ENCODE results near the gene ROBO1.
A peak's percentile ranks its signal among the peaks of the same experiment; 100 is the strongest.
"Not testable (repeated sequence)": the region's sequence is repeated elsewhere in the genome, so short reads cannot be mapped to it uniquely, and the experiment has no call there.

The ROBO1 gene

GRCh38 chr3:79767905-79768267 is at the start of gene ROBO1:
TSS of gene ROBO1 (minus strand) at chr3:79767998.
- DNase-seq (ENCODE audit: low spot score): peak; percentile 1

GRCh38 chr3:79817224-79817623 is 49.4 kb upstream of the ROBO1 start:
- DNase-seq (ENCODE audit: low spot score): no peak

- DNase-seq (ENCODE audit: low spot score): no peak
Measured at GRCh38 chr3:79815478-79815877, 47.7 kb upstream of the ROBO1 start.

- DNase-seq (ENCODE audit: low spot score): no peak
Measured at GRCh38 chr3:79810581-79810980, 42.8 kb upstream of the ROBO1 start.

GRCh38 chr3:79810092-79810491 is 42.3 kb upstream of the ROBO1 start:
- DNase-seq (ENCODE audit: low spot score): no peak

GRCh38 chr3:79809106-79809505 is 41.3 kb upstream of the ROBO1 start:
- DNase-seq (ENCODE audit: low spot score): no peak

- DNase-seq (ENCODE audit: low spot score): no peak
Measured at GRCh38 chr3:79808515-79808914, 40.7 kb upstream of the ROBO1 start.

GRCh38 chr3:79790177-79790576 is 22.4 kb upstream of the ROBO1 start:
- not testable (repeated sequence) for DNase-seq (ENCODE audit: low spot score)

- DNase-seq (ENCODE audit: low spot score): no peak
Measured at GRCh38 chr3:79773291-79773690, 5.5 kb upstream of the ROBO1 start.

- no peak for DNase-seq (ENCODE audit: low spot score)
Measured at GRCh38 chr3:79769229-79769628, 1.4 kb upstream of the ROBO1 start.

- no peak for DNase-seq (ENCODE audit: low spot score)
Measured at GRCh38 chr3:79767194-79767904, 449 bp downstream of the ROBO1 start.

GRCh38 chr3:79766496-79767193 is 1.2 kb downstream of the ROBO1 start:
- DNase-seq (ENCODE audit: low spot score): no peak

GRCh38 chr3:79765911-79766310 is 1.9 kb downstream of the ROBO1 start:
- DNase-seq (ENCODE audit: low spot score): no peak

- no peak for DNase-seq (ENCODE audit: low spot score)
Measured at GRCh38 chr3:79761441-79761840, 6.4 kb downstream of the ROBO1 start.

- no peak for DNase-seq (ENCODE audit: low spot score)
Measured at GRCh38 chr3:79751703-79752102, 16.1 kb downstream of the ROBO1 start.

- DNase-seq (ENCODE audit: low spot score): no peak
Measured at GRCh38 chr3:79737530-79737929, 30.3 kb downstream of the ROBO1 start.

- DNase-seq (ENCODE audit: low spot score): no peak
Measured at GRCh38 chr3:79729096-79729495, 38.7 kb downstream of the ROBO1 start.

GRCh38 chr3:79726786-79727185 is 41.0 kb downstream of the ROBO1 start:
- DNase-seq (ENCODE audit: low spot score): no peak

GRCh38 chr3:79724206-79724605 is 43.6 kb downstream of the ROBO1 start:
- no peak for DNase-seq (ENCODE audit: low spot score)

GRCh38 chr3:79690072-79690471 is 77.7 kb downstream of the ROBO1 start:
- DNase-seq (ENCODE audit: low spot score): no peak

- DNase-seq (ENCODE audit: low spot score): no peak
Measured at GRCh38 chr3:79685108-79685507, 82.7 kb downstream of the ROBO1 start.

- DNase-seq (ENCODE audit: low spot score): no peak
Measured at GRCh38 chr3:79684041-79684440, 83.8 kb downstream of the ROBO1 start.

- no peak for DNase-seq (ENCODE audit: low spot score)
Measured at GRCh38 chr3:79672731-79673130, 95.1 kb downstream of the ROBO1 start.

- DNase-seq (ENCODE audit: low spot score): no peak
Measured at GRCh38 chr3:79672075-79672474, 95.7 kb downstream of the ROBO1 start.

Measured in kidney capillary endothelial cell (primary cell).